ENCODE measurements around the gene DPH1.

The DPH1 gene

DNA sequence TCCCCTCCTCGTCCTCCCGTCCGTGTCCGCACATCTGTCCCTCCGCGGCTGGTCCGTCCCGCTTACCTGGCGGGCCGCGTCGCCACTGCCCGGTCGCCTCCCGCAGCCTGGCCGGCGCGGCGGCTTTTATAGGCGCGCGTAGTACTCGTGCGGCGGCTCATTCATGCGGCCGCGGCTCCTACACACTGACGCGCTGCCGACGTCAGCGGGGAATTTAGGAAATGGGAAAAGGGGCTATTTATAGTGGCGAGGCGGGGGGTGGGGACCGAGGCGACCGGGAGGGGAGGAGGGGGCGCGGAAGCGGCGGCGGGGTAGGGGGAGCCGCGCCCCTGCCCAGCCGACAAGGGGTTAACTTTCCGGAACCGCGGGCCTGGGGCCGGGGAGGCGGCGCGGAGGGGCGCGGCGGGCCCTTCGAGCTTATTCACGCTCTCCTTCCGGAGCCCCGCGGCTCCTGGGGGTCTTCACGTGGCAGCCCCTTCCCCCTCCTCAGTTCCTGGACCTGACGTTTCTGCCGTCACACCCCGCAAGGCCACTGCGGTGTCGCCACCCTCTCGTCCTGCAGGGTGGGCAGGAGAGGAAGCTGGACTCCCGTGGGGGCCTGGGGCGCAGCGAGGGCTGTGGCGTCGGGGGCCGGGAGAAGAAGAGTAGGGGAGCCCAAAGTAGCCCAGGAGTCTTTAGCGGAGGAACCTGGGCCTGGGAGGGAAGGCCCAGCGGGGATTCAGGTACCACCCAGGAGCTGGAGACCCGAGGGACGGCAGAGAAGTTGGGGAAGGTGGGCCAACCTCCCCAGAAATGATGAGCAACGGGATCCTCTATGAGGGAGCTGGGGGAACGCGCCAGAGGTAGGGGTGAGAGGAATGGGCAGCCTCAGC is 21.3 kb downstream of the DPH1 start:
- DNase-seq = no peak

GRCh38 chr17:2051933-2052559 is 22.1 kb downstream of the DPH1 start:
- DNase-seq = no peak

DNA sequence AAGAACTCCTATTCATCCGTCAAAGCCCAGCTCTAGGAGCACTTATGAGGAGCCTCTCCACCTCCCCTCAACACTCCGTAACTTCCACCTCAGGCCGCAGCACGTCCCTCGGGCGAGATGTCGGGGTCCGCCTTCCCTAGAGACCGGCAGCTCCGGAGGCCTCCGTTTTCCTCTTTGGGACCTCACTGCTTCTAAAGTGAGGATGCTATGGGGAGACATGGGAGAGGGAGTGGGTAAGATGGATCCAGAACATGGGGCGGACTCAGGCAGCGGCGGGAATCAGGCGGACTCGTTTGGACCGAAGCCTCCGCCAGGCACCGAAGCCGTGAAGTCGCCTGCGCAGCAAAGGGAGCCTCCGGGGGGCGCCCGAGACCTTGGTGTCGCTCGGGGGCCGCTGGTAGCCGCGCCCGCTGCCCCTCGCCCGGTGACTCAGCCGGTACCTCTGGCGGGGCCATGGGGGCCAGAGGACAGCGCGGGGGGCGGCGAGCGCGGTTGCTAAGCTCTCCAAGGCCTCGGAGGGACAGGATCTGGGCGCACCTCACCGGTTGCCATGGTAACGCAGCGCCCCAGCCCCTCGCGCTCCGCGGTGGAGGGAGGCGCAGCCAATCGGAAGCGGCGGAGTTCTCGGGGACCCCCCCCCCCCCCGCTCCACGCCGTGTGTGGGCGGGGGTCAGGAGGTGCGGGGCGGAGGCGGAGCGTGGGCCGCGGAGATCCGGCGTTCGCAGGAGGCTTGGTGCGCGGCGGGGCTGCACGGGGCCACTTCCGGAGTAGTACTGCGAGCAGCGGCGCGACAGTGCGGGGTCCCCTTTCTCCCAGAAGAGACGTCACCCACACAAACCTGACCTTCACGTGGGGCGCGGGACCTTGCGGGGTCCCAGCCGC is 23.7 kb downstream of the DPH1 start:
- DNase-seq = peak; percentile 67 to 73

- DNase-seq = no peak
These were observed 24.2 kb downstream of the DPH1 start for GRCh38 chr17:2054262-2054511.

DNA sequence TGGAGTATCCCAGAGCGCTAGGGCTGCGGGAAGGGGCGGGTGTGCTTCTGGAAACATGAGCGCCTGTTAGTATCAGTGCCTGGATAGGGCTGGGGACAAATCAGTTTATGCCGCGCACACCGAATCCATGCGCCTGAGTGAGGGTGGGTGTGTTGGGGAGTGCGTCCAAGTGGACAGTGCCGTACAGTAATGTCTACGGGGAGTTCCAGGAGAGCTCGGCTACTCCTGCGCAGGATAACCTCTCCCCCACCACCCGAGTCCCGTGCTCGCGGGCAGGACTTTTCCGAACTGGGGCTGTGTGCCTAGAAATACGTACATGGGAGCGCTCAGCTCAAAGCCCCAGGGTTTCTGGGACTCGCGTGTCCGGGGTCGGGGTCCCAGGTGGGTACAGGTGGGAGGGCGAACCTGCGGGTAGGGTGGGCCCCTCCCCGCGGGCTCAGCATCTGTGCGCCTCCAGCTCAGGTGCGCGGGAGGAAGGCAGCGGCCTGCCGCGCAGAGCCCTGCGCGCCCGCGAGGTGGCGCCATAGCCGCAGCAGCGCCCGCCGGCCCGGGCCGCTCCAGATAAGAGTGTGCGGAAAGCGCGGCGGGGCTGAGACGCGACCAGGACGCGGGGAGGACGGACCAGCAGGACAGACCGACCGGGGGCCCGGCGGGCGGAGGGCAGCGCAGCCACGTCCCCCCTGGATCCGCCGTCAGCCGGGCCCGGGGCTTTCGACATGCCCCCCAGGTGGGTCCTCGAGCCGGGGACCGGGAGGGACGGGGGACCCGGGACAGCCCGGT is 24.7 kb downstream of the DPH1 start, which contains the start of gene HIC1:
Gene HIC1, plus strand, starts transcription at position 592 of the 780 bp plus-strand sequence. CDS start 1,588 bp downstream, outside the sequence.
- DNase-seq = peak; percentile 79 to 85

- peak in 1 of 2 donors; percentile 39 for DNase-seq
These were observed 25.6 kb downstream of the DPH1 start for GRCh38 chr17:2055292-2056205.

DNA sequence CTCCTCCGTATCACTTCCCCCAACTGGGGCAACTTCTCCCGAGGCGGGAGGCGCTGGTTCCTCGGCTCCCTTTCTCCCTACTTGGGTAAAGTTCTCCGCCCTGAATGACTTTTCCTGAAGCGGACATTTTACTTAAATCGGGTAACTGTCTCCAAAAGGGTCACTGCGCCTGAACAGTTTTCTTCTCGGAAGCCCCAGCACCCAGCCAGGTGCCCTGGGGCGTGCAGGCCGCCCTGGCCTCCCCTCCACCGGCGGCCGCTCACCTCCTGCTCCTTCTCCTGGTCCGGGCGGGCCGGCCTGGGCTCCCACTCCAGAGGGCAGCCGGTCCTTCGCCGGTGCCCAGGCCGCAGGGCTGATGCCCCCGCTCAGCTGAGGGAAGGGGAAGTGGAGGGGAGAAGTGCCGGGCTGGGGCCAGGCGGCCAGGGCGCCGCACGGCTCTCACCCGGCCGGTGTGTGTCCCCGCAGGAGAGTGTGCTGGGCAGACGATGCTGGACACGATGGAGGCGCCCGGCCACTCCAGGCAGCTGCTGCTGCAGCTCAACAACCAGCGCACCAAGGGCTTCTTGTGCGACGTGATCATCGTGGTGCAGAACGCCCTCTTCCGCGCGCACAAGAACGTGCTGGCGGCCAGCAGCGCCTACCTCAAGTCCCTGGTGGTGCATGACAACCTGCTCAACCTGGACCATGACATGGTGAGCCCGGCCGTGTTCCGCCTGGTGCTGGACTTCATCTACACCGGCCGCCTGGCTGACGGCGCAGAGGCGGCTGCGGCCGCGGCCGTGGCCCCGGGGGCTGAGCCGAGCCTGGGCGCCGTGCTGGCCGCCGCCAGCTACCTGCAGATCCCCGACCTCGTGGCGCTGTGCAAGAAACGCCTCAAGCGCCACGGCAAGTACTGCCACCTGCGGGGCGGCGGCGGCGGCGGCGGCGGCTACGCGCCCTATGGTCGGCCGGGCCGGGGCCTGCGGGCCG is 26.5 kb downstream of the DPH1 start:
- DNase-seq = peak in 1 of 2 donors; percentile 42

GRCh38 chr17:2057175-2057759 is 27.3 kb downstream of the DPH1 start:
- no peak for DNase-seq

DNA sequence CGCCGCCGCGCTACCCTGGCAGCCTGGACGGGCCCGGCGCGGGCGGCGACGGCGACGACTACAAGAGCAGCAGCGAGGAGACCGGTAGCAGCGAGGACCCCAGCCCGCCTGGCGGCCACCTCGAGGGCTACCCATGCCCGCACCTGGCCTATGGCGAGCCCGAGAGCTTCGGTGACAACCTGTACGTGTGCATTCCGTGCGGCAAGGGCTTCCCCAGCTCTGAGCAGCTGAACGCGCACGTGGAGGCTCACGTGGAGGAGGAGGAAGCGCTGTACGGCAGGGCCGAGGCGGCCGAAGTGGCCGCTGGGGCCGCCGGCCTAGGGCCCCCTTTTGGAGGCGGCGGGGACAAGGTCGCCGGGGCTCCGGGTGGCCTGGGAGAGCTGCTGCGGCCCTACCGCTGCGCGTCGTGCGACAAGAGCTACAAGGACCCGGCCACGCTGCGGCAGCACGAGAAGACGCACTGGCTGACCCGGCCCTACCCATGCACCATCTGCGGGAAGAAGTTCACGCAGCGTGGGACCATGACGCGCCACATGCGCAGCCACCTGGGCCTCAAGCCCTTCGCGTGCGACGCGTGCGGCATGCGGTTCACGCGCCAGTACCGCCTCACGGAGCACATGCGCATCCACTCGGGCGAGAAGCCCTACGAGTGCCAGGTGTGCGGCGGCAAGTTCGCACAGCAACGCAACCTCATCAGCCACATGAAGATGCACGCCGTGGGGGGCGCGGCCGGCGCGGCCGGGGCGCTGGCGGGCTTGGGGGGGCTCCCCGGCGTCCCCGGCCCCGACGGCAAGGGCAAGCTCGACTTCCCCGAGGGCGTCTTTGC is 28.0 kb downstream of the DPH1 start:
- DNase-seq = no peak

DNA sequence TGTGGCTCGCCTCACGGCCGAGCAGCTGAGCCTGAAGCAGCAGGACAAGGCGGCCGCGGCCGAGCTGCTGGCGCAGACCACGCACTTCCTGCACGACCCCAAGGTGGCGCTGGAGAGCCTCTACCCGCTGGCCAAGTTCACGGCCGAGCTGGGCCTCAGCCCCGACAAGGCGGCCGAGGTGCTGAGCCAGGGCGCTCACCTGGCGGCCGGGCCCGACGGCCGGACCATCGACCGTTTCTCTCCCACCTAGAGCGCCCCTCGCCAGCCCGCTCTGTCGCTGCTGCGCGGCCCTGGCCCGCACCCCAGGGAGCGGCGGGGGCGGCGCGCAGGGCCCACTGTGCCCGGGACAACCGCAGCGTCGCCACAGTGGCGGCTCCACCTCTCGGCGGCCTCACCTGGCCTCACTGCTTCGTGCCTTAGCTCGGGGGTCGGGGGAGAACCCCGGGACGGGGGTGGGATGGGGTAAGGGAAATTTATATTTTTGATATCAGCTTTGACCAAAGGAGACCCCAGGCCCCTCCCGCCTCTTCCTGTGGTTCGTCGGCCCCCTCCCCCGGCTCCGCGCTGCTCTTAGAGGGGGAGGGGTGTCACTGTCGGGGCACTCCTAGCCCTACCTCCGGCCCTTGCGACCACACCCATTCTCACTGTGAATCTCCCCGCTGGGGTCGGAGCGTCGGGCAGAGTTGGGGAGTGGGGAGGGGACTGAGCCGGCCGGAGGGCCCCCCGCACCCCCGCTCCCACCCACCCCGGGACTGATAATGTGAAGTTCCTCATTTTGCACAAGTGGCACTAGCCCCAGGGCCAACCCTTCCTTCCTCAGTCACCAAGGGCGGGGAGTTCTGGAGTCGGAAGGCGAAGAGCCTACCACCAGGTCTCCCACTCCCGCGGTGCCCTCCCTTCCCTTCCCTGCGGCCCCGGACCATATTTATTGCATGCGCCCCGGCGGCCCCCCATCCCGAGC is 28.9 kb downstream of the DPH1 start:
- DNase-seq = peak; percentile 67 to 77

- DNase-seq = no peak
These were observed 29.8 kb downstream of the DPH1 start for GRCh38 chr17:2059547-2060384.

- no peak for DNase-seq
These were observed 30.4 kb downstream of the DPH1 start for GRCh38 chr17:2060385-2060658.

DNA sequence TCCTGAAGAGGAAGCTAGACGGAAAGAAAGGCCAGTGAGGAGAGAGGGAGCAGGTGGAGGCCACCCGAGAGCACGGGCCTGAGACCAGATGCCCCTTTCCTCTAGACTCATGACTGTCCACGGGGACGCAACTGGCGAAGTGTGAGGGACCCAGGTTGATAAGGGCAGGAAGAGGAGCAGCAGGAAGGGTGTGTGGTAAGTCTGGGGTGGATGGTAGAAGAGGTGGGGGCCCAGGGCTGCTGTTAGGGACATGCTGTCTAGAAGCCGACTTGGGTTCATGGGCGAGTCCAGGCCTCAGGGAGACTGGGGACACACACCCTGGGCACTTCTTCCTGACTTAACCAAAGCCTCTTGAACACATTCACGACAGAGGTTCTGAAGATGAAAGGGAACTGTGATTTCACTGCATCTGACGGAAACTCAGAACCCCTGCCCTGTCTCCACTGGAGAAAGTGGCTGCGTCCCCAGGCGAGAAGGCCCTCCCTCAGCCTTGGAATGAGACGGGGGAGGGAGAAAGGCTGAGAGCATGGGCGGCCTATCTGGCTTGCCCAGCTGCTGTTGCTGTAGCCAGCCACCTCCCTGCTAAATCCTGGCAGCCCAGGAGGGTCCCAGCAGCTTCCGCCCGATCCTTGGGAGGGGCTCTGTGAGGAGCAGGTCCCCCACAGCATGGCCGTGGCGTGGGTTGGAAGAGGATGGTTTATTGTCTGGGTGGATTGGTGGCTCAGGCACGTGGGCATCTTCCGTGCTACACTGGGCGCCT is 30.9 kb downstream of the DPH1 start:
- no peak for DNase-seq

DNA sequence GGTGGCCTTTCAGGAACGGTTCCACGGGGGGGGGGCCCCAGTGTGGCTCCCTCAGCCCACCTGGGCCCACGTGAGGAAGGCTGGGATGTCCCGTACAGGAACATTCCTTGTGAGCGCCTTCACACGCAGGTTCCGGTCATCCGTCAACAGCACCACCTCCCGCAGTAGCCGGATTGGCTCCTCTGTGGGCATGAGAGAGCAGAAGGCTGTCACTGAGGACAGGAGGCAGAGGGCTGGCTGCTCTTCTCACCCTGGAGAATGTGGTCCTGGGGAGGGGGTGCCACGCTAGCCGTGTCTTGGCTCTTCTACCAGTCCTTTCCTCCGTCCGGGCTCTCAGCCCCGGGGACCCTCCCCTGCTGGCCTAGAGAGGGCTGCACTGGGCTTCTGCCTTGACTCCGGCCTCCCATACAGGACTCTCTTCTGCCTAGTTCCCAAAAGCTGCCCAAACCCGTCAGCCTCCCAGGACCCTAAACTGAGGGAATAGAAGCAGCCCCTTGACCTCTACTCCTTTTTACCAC is 31.5 kb downstream of the DPH1 start:
- DNase-seq = no peak

DNA sequence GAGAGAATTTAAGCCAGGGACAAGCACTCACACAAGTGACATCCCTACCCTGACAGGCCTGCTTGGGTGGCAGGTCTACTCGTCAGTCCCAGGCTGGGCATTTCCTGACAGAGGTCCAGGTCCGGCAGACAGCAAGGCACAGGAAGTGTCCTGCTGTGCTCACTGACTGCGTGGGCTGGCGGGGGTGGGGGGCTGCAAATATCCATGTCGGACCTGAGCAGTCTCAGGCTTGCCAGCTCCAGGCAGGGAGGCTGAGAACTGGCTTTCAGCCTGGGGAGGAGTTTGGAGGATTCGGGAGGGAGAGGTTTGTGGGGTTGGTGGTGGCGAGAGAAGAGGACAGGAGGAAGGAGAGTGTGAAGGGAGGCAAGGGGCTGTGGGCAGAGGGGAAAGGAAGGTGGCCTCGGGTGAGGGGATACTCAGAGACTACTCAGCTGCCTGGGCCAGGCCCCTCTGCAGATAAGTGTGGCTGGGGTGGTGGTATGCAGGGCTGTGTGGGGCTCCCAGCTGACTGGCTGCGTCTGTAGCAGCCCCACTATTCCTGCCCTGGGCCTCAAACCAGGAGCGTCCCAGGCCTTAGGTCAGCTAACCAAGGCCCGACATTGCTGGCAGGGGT is 32.7 kb downstream of the DPH1 start:
- DNase-seq = no peak

Data from stimulated activated CD4-positive, alpha-beta T cell treated with anti-CD3 and anti-CD28 coated beads, Interleukin-2, amount 100 ng/mL, for 48 hours (primary cell).